ENCODE data around the gene CCDC142. TPM values are rescaled to one million over a fixed set of nuclear protein-coding genes. Genes with fewer than 3 reads are reported as not detected.

The CCDC142 gene
- total and polyA plus RNA-seq, 2 donors = 7.0 to 28.2 TPM

- 83% methylated on average over 14 of the region's 14 CpGs for WGBS
- H3K36me3 ChIP-seq (ENCODE audit: insufficient read depth) = no peaks in the 10 kb centered on the region
Observed at GRCh38 chr2:74426181-74426758, 56.5 kb downstream of the CCDC142 start.

GRCh38 chr2:74425523-74425922 is 57.3 kb downstream of the CCDC142 start:
- Histone ChIP-seq H3K27ac (ENCODE audit: low read depth) (no peak overlapping the region), H3K4me1 (ENCODE audit: insufficient read depth) (no peaks in the 10 kb centered on the region), H3K4me3 (ENCODE audit: low read depth, low read length) (no peak overlapping the region), H3K36me3 (ENCODE audit: insufficient read depth) (no peaks in the 10 kb centered on the region)
- DNase-seq (ENCODE audit: extremely low spot score) = no peak
- 81% methylated on average over 7 of the region's 7 CpGs for WGBS

More at GRCh38 chr2:74426181-74426758, 56.5 kb downstream of the CCDC142 start:
- no peaks in the 10 kb centered on the region for H3K4me1 ChIP-seq (ENCODE audit: insufficient read depth)
- H3K4me3 ChIP-seq (ENCODE audit: low read depth, low read length) = no peak overlapping the region
- H3K27ac ChIP-seq (ENCODE audit: low read depth) = no peak overlapping the region
- DNase-seq (ENCODE audit: extremely low spot score) = no peak

GRCh38 chr2:74424995-74425406 is 57.8 kb downstream of the CCDC142 start:
- DNase-seq (ENCODE audit: extremely low spot score) = no peak
- H3K4me3 ChIP-seq (ENCODE audit: low read depth, low read length) = no peak overlapping the region
- no peaks in the 10 kb centered on the region for H3K4me1 ChIP-seq (ENCODE audit: insufficient read depth)
- H3K27ac ChIP-seq (ENCODE audit: low read depth) = no peak overlapping the region
- WGBS = 82% methylated on average over 5 of the region's 5 CpGs
- no peaks in the 10 kb centered on the region for H3K36me3 ChIP-seq (ENCODE audit: insufficient read depth)

GRCh38 chr2:74424139-74424992 is 58.4 kb downstream of the CCDC142 start:
- DNase-seq (ENCODE audit: extremely low spot score) = no peak
- H3K27ac ChIP-seq (ENCODE audit: low read depth) = no peak overlapping the region
- 75% methylated on average over 5 of the region's 5 CpGs for WGBS
- no peaks in the 10 kb centered on the region for H3K36me3 ChIP-seq (ENCODE audit: insufficient read depth)
- H3K4me3 ChIP-seq (ENCODE audit: low read depth, low read length) = no peak overlapping the region
- H3K4me1 ChIP-seq (ENCODE audit: insufficient read depth) = no peaks in the 10 kb centered on the region

Other genes with a start within 250 kb of the CCDC142 start
- 3.8 TPM for gene SLC4A5, start 139.6 kb downstream of the CCDC142 start, total RNA-seq
- 0.92 TPM for gene SLC4A5, start 139.6 kb downstream of the CCDC142 start, polyA plus RNA-seq
- gene DCTN1, start 102.7 kb downstream of the CCDC142 start, total RNA-seq = 62.1 TPM
- 118 TPM for gene DCTN1, start 102.7 kb downstream of the CCDC142 start, polyA plus RNA-seq
- gene C2orf81, start 61.4 kb downstream of the CCDC142 start, total RNA-seq = 0.74 TPM
- gene C2orf81, start 61.4 kb downstream of the CCDC142 start, polyA plus RNA-seq = 4.9 TPM
- 7.8 TPM for gene WDR54, start 61.3 kb downstream of the CCDC142 start, total RNA-seq
- gene WDR54, start 61.3 kb downstream of the CCDC142 start, polyA plus RNA-seq = 21.5 TPM
- gene RTKN, start 41.1 kb downstream of the CCDC142 start, total RNA-seq = 18.0 TPM
- 14.2 TPM for gene RTKN, start 41.1 kb downstream of the CCDC142 start, polyA plus RNA-seq
- gene INO80B, start 27.9 kb downstream of the CCDC142 start, total RNA-seq = 13.5 TPM
- 35.2 TPM for gene INO80B, start 27.9 kb downstream of the CCDC142 start, polyA plus RNA-seq
- 23.1 TPM for gene WBP1, start 24.6 kb downstream of the CCDC142 start, total RNA-seq
- gene WBP1, start 24.6 kb downstream of the CCDC142 start, polyA plus RNA-seq = 99.3 TPM
- gene MOGS, start 17.6 kb downstream of the CCDC142 start, total RNA-seq = 28.4 TPM
- 27.2 TPM for gene MOGS, start 17.6 kb downstream of the CCDC142 start, polyA plus RNA-seq
- gene MRPL53, start 10.3 kb downstream of the CCDC142 start, total RNA-seq = 14.0 TPM
- gene MRPL53, start 10.3 kb downstream of the CCDC142 start, polyA plus RNA-seq = 75.2 TPM
- 10.8 TPM for gene TTC31, start 83 bp upstream of the CCDC142 start, total RNA-seq
- gene TTC31, start 83 bp upstream of the CCDC142 start, polyA plus RNA-seq = 20.9 TPM
- gene LBX2, start 16.6 kb upstream of the CCDC142 start, total RNA-seq = 0.95 TPM
- gene LBX2, start 16.6 kb upstream of the CCDC142 start, polyA plus RNA-seq = 0.95 TPM
- 21.7 TPM for gene PCGF1, start 24.7 kb upstream of the CCDC142 start, total RNA-seq
- 19.2 TPM for gene PCGF1, start 24.7 kb upstream of the CCDC142 start, polyA plus RNA-seq
- gene TLX2, start 31.5 kb upstream of the CCDC142 start, total RNA-seq = 0.63 TPM
- 0.51 TPM for gene TLX2, start 31.5 kb upstream of the CCDC142 start, polyA plus RNA-seq
- 0.37 TPM for gene DQX1, start 43.2 kb upstream of the CCDC142 start, total RNA-seq
- gene DQX1, start 43.2 kb upstream of the CCDC142 start, polyA plus RNA-seq = 0.27 TPM
- 57.7 TPM for gene AUP1, start 46.7 kb upstream of the CCDC142 start, total RNA-seq
- 112 TPM for gene AUP1, start 46.7 kb upstream of the CCDC142 start, polyA plus RNA-seq
- 25.1 TPM for gene HTRA2, start 46.9 kb upstream of the CCDC142 start, total RNA-seq
- 37.3 TPM for gene HTRA2, start 46.9 kb upstream of the CCDC142 start, polyA plus RNA-seq
- gene LOXL3, start 70.9 kb upstream of the CCDC142 start, total RNA-seq = 14.6 TPM
- gene LOXL3, start 70.9 kb upstream of the CCDC142 start, polyA plus RNA-seq = 8.6 TPM
- gene DOK1, start 71.7 kb upstream of the CCDC142 start, total RNA-seq = 6.0 TPM
- 18.7 TPM for gene DOK1, start 71.7 kb upstream of the CCDC142 start, polyA plus RNA-seq
- gene M1AP, start 165.3 kb upstream of the CCDC142 start, total RNA-seq = 0.21 TPM
- gene M1AP, start 165.3 kb upstream of the CCDC142 start, polyA plus RNA-seq = 0.15 TPM
- 2.2 TPM for gene SEMA4F, start 171.2 kb upstream of the CCDC142 start, total RNA-seq
- 5.0 TPM for gene SEMA4F, start 171.2 kb upstream of the CCDC142 start, polyA plus RNA-seq

Data from urinary bladder (tissue), 4 donors.